Brain microvascular endothelial cell (primary cell): ENCODE results near the gene KLHL29.

Source experiments
- DNase-seq: peaks from one replicate; pipeline ENCODE4 v3.0.0-alpha.2; 2020
- H3K27ac ChIP-seq: fragments of 250-450 bp; sonication (Bioruptor Pico); 2 replicates; pipeline ENCODE4 v1.5.1; 2020; ENCODE audit warnings: mild to moderate bottlenecking, moderate library complexity
- H3K27me3 ChIP-seq: fragments of 250-450 bp; sonication (Bioruptor Pico); replicated peaks from 2 replicates; pipeline ENCODE4 v1.5.1; 2020; ENCODE audit warnings: mild to moderate bottlenecking
- H3K36me3 ChIP-seq: fragments of 250-450 bp; sonication (Bioruptor Pico); replicated peaks from 2 replicates; pipeline ENCODE4 v1.5.1; 2020; ENCODE audit warnings: mild to moderate bottlenecking
- H3K4me3 ChIP-seq: 2 replicates; pipeline ENCODE4 v1.5.1; 2011; ENCODE audit warnings: low read depth, mild to moderate bottlenecking, control low read depth, low read length, moderate library complexity
- in situ Hi-C: cut with HindIII; loops from 2 replicates; pipeline ENCODE4 v1.10.0; 2017; ENCODE audit warnings: low sequenced_read_pairs, low pct_ligation_motif_present
- TF ChIP-seq, protein P1 (sequence below): IDR thresholded peaks from 2 replicates; pipeline ENCODE4 v1.5.1; 2011; ENCODE audit warnings: low read depth, mild to moderate bottlenecking, moderate library complexity, low read length, control low read depth, inconsistent platforms; ENCODE audit errors: missing control alignments

Gene KLHL29

DNA sequence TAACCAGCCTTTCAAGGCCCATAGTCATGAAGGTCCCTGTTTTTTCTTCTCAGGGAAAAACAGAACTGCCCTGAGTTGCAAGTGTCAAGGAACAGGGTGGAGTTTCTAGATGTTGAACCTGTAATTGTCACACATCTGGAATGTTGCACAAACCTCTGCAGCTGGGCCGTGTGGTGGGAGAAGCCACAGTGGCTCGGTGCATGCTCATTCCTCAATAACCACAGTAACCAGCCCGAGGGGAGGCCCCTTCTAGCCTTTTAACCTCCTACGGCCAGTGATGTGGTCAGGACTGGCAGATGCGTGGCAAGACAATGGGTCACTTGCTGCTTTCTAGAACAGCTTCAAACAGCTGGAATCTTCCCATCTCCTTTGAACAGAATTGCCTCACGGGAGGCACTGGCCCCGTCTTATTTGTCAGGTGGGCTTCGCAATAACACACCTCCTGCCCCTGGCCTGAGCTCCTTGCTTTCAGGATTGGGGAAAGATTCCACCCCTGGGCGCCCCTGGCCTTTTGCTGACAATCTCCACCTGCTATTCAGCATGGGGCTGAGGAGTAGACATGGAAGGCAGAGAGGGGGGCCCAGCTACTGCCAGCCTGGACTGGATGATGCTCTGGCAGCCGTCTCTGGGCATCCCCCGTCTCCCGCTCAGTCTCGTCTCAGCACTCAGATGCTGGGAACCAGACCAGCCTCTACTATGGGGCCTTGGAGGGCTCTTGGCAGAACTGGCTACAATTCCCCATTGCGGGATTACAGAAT, 102.9 kb downstream of the KLHL29 start:
- in situ Hi-C loops = no loop called here
- H3K4me3 ChIP-seq = no peak overlapping the region
- H3K27me3 ChIP-seq = no peaks in the 10 kb centered on the region
- TF ChIP-seq, protein P1, sequence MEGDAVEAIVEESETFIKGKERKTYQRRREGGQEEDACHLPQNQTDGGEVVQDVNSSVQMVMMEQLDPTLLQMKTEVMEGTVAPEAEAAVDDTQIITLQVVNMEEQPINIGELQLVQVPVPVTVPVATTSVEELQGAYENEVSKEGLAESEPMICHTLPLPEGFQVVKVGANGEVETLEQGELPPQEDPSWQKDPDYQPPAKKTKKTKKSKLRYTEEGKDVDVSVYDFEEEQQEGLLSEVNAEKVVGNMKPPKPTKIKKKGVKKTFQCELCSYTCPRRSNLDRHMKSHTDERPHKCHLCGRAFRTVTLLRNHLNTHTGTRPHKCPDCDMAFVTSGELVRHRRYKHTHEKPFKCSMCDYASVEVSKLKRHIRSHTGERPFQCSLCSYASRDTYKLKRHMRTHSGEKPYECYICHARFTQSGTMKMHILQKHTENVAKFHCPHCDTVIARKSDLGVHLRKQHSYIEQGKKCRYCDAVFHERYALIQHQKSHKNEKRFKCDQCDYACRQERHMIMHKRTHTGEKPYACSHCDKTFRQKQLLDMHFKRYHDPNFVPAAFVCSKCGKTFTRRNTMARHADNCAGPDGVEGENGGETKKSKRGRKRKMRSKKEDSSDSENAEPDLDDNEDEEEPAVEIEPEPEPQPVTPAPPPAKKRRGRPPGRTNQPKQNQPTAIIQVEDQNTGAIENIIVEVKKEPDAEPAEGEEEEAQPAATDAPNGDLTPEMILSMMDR = no peak
- peak; percentile 46 for DNase-seq
- no peak overlapping the region for H3K27ac ChIP-seq
- no peaks in the 10 kb centered on the region for H3K36me3 ChIP-seq

DNA sequence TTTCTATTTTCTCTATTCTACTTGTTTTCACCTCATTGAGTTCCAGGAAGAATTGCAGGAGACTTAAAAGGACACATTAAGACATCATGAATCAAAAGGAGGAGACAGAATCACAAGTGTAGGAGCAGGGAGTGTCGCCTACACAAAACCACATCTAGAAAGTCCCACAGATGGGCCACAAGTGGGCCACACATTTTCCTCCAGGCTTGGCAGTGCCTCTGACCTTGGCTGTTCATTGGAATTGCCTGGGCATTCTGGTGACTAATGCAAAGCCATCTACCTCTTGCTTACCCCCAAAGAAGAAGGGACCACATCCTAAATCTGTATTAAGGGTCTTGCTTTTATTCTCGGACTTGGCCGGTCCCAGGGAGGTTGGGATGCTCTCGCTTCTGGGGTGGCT, 103.6 kb downstream of the KLHL29 start:
- DNase-seq = no peak
- no peaks in the 10 kb centered on the region for H3K27me3 ChIP-seq
- TF ChIP-seq, protein P1 = no peak
- no peak overlapping the region for H3K4me3 ChIP-seq
- in situ Hi-C loops = no loop called here
- H3K36me3 ChIP-seq = no peaks in the 10 kb centered on the region
- H3K27ac ChIP-seq = no peak overlapping the region

DNA sequence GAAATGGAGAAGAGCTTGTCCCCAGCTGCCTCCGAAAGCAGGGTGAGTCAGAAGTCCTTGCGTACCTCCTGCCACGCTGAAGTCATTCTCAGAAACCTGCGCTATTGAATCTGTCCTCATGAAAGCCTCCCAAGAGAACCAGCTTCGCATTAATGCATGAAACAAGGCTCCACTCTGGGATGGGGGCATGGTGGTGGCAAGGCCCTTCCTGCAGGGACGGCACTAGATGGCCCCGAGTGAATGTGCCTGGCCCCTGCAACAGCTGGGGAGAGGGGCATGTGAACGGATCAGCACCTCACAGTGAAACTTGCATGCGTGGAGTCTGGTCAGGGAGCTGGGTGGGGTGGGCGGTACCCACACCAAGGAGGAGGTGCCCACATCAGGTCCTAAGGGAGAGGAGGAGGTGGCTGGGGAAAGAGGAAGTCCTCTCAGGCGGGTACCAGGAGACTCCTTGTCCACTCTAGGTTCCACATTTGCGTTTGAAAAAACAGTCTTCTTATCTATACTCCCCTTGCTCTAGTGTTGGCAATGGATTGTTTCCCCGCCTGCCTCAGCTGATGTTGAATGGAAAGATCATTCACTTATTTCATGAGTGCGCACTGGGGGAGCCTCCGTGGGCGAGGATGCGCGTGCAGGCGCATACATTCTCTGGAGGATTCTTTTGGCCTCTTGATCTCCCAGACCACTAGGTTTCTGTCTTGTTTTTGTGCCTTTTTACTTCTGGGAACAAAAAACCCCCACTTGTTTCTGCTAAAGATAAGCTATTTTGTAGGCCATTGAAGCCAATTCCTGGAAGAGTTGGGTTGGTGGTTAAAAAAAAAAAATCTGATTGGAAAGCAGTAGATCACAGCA, 104.7 kb downstream of the KLHL29 start:
- Histone ChIP-seq H3K36me3 (no peaks in the 10 kb centered on the region), H3K27ac (no peak overlapping the region), H3K4me3 (no peak overlapping the region), H3K27me3 (no peaks in the 10 kb centered on the region)
- in situ Hi-C loops = no loop called here
- TF ChIP-seq, protein P1 = no peak
- no peak for DNase-seq

DNA sequence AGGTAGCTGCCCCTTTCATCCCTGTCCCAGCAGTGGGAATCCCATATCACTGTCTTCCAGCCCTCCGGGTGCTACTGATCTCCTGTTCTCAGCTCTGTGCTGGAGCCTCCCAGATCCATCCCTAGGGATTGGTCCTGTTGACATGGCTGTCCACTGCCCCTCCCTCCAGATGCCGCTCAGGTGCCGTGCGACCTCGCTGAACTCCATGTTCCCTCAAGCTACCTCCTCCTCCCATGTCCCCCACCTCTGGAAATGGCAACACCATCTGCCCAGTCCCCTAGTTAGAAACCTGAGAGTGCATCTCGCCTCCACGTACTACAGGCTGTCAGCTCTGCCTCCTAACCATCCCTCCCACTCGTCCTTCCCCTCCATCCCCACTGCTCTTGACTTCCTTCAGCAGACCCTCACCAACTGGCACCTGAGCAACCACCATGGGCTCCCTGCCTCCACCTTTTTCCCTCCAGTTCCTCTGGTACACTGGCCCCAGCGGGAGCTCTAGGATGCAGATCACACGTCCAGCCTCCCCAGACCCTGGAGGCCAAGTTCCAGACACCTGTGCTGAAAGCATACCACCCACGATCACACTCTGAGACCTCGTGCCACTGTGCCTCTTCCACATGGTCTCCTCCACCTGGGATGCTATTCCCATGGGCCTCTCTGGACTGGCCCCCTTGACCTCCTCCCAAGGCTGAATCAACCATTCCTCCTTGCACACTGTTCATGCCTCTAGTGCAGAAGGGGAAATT, 106.8 kb downstream of the KLHL29 start:
- H3K27ac ChIP-seq = no peak overlapping the region
- DNase-seq = no peak
- TF ChIP-seq, protein P1 = no peak
- H3K27me3 ChIP-seq = no peaks in the 10 kb centered on the region
- H3K36me3 ChIP-seq = no peaks in the 10 kb centered on the region
- in situ Hi-C loops = no loop called here
- no peak overlapping the region for H3K4me3 ChIP-seq

DNA sequence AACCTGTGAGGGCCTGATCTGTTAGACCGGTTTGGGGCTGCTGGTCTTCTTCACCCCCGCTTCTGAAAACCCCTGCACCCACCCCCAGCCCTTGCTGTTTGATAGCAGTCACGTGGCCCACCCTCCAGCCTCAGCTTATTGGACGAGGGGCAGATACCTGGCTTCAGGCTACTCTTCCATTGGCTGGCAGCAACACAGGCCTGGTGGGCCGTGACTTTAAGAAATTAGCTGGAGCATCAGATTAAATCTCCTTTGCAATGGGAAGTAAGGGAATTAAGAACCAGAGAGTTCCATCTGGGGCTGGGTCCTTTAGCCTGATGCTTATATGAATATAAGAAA, 107.3 kb downstream of the KLHL29 start:
- TF ChIP-seq, protein P1 = no peak
- H3K27me3 ChIP-seq = no peaks in the 10 kb centered on the region
- DNase-seq = no peak
- in situ Hi-C loops = no loop called here
- H3K27ac ChIP-seq = no peak overlapping the region
- H3K4me3 ChIP-seq = no peak overlapping the region
- no peaks in the 10 kb centered on the region for H3K36me3 ChIP-seq
